Stimulated activated CD4-positive, alpha-beta T cell treated with anti-CD3 and anti-CD28 coated beads, Interleukin-4, amount 100 ng/mL, for 4 hours (primary cell): ENCODE data around the gene FLRT1.

Experiments used
- DNase-seq, 2 experiments: peaks; one replicate each; pipeline ENCODE4 v3.0.0-alpha.2; 2020

Gene FLRT1

DNA sequence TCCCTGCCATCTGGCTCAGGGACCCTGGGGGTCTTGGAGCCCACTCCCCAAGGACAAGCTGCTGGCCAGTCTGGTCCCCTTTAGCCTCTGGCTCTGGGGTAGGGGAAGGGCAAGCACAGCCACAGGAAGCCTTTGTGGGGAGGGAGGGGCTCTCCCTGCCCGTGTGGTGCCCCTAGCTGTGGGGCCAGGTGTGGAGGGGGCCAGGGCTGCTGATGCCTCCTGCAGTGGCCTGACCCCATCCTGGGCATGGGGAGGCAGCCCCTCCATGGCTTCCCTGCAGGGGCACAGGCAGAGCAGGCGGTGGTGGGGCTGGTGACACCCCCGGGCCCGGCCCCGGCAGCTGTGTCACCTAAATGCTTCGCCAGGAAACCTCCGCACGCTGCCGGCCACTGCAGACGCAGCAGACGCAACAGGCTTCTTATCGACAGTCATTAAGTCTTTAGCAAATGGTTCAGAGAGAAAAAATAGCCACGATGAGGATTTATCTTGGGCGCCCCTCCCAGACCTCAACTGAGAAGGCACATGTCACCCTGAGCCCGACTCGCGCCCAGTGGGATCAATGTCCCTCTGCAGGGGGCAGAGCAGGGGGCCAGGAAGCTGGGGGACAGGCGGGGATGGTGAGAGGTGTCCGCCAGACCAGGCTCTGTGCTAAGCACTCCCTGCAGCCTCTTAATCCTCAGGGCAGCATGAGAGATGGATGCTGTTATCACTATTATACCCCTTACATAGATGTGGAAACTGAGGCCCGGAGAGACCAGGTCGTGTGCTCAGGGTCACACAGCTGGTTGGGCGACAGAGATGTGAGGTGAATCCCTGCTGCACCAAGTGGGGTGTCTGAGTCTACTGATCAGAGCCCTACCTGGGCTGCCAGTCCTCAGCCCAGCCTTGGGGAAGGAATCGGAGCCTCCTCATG, 33.9 kb downstream of the FLRT1 start:
- no peak for DNase-seq

- no peak for DNase-seq
These were observed 34.6 kb downstream of the FLRT1 start for GRCh38 chr11:64070314-64070681.

GRCh38 chr11:64071849-64072248, 36.1 kb downstream of the FLRT1 start:
- no peak for DNase-seq

DNA sequence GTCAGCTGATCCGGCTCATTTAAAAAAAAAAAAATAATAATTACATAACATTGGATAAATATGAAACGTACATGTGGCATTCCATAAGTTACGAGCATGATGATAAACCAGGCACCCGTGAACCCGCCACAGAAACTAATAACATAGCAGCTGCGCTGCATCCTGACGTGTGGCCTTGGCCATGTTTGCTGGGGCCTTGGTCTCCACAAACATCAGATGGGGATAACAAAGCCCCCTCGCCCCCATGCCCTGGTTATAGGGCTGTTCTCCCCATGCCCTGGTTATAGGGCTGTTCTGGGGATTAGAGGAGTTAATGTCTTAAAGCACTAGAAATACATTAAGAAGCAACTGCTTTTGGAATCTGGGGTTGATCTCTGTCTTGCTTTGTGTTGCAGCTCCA, 36.7 kb downstream of the FLRT1 start:
- no peak for DNase-seq

DNA sequence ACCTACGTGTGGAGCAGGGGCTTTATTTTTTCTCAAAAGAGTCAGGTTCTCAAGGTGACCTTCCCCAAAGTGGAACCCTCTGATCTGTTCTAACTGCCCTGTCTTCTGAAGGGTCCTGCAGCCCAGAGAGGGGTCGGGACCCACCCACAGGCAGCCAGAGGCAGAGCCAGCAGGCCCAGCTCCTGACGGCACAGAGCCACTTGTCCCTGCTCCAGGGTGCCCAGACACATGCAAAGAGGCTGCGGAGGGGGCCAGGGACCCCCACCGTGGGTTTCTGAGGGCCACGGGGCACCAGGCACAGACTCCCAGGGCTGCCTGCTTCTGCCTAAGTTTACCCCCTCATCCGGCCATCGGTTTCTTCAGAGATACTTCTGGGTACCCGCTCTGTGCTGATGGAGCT, 37.1 kb downstream of the FLRT1 start:
- DNase-seq, result no peak

DNA sequence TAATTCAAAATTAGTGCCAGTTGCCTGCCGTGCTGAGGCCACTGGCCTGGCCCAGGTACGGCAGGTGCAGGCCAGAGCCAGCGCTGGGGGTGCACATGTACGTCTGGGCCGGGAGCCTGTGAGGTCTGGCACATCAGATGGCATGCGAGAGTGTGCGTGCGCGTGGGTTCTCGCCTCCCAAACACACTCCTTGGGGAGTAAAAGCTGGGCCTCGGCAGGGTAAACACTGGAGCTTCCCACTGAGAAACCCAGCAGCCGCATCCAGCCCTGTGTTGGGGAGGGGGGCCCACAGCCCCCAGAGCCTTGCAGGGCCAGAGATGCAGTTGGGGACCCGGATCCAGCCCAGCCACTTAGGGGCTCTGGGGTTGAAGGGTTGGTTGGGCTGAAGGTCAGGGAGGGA, 37.8 kb downstream of the FLRT1 start:
- DNase-seq, result no peak

- DNase-seq, result peak; percentile 8 to 35
These were observed 38.5 kb downstream of the FLRT1 start for GRCh38 chr11:64074239-64074638.

- no peak for DNase-seq
These were observed 41.0 kb downstream of the FLRT1 start for GRCh38 chr11:64076758-64077157.

- no peak for DNase-seq
These were observed 41.9 kb downstream of the FLRT1 start for GRCh38 chr11:64077607-64078006.

DNA sequence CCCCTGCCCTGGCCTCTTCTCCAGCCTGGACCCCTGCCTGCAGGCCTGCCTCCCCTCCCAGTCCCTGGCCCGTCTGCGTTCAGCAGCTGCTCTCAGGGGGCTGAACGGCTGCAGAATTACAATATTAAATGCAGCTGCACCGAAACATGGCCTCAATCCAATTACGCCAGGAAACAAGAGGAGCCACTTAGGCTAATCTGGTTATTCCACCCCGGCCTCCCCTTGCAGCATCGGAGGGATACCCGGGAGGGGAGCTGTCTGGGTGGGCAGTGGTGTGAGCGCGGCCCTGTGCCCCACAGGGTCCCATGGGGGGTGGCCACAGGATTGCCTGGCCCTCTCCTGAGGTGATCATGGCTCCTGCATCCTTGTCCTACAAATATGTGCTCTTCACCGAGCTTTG, 42.6 kb downstream of the FLRT1 start:
- no peak for DNase-seq

DNA sequence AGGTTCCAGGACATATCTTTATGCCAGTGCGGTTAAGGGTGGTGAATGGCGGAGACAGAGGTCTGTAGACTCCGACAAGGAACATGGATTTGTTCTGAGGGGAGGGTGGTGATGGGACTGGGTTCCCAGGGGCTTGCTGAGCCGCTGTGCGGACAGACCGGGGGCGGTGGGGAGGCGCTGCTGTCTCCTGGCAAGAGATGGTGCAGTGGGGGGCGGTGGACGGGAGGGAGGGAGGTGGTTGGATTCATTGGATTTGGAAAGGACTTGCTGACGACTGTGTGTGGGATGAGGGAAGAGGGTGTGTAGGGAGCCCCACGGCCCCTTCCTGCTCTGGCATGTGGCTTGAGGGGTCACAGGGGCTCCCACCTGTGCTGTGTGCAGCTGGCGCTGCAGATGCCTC, 43.2 kb downstream of the FLRT1 start:
- DNase-seq, result no peak

DNA sequence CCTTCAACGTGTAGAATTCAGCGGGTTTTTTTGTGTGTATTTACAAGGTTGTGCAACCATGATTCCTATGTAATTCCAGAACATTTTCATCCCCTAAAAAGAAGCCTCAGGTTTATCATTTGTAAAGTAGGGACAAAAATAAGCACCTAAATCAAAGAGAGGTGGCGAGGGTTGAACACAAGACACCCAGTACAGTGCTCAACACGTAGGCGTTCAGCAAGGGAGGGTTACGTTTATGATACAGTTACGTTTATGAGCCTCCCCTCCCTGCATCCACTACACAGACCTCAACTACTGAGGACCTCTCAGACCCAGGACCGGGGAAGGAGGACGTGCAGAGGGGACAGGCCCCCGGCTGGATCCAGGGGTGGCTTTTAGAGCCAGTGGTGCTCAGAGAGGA, 44.7 kb downstream of the FLRT1 start:
- DNase-seq, result no peak

DNA sequence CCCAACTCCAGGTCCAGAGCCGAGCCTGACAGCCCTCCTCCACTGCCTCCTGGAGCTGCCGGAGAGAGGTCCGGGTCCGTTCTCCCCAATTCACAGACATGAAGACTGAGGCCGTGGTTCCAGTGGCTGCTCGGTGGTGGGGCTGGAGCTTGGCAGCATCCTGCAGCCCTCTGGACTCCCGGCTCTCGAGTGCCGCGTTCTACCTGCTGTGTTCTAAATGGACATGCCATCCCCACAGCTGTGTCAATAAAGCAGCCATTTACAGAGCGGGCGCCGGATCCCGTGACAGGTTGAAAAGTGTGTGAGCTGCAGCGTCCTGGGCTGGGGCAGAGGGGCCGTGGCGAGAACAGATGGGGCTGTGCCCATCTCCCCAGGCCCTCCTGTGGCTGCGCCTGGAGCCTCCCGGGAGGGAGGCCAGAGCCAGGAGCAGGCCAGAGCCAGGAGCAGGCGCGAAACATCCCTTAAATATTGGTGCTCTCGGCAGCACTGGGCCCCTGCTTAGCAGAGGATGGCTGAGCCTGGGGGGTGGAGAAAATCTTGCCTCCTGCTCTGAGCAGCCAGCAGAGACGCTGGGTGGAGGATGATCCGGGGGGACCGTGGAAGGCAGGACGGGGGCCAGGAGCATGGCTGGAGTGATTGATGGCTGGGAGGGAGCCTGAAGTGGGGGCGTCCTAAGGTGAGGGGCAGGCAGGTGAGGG, 46.2 kb downstream of the FLRT1 start:
- DNase-seq, result no peak

DNA sequence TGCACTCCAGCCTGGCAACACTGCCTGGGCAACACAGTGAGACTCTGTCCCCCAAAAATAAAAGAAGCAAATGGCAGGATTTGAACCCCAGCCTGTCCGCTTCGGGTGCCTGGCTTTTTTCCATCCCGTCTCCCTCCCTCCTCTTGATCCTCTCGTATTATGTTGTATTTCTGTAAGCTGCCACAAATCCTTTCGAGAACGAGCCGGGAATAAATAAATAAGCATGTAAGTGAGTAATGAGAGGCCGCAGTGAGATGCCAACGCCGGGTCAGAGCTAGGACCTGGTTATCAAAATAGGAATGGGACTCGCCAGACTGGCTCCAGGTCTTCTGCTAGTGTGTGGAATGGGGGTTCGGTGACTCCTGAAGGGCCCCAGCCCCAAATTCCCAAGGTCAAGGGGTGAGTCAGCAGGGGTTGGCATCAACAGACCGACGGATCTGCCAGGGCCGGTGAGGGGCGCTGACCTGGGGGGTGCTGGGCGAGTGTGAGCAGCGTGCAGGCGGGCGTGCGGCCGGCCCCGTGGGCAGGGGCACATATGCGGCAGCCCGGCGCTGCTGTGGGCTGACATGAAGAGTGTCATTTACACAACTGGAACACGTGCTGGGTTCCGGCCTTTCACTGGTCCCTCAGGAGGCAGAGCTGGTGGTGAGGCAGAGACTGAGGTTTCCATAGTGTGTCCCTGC, 47.8 kb downstream of the FLRT1 start:
- no peak for DNase-seq

- DNase-seq, result no peak
These were observed 48.6 kb downstream of the FLRT1 start for GRCh38 chr11:64084146-64084950.

DNA sequence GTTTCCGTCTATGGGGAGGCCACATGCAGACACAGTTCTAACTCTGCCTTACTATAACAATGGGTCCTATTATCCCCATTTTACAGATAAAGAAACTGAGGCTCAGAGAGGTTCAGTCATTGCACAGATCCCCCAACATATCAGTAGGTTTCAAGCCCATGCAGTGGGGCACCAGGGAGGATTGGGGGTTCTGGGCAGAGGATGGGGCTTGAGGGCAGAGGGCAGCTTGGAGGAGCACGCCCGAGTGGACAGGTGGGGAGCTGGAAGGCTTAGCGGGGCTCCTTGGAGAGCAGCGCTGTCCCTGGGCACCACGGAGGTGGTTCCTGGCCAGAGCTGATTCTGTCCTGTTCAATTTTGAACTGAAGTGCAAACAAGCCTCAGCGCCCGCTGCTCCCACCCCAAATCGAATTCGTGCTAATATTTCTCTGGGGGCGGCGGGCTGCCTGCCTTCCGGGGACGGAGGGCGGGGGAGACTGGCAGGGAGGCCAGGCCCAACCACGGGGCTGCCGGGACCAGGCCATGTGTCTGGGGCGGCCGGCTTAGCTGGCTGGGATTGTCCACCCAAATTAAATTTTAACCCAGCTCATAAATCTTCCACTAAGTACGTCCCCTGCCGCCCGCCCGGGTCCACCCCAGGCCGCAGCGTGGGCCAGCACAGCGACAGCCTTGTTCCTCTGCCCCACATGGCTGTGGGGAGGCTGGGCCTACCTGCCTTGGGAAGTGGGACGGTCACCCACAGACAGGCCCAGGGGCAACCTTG, 49.4 kb downstream of the FLRT1 start:
- DNase-seq, result no peak
